GM18951 (cell line): Measurements from ENCODE around the gene NIPAL4.

ENCODE experiments used
- POLR2A ChIP-seq: IDR thresholded peaks from 4 replicates; pipeline ENCODE4 v1.6.1; 2011; ENCODE audit warnings: mild to moderate bottlenecking; ENCODE audit not compliant: insufficient read length, insufficient read depth; ENCODE audit errors: extremely low read depth
- in situ Hi-C: fragments of 300-500 bp; cut with MboI; formaldehyde crosslinking; loops from one replicate; pipeline ENCODE4 v1.12.0; 2022; ENCODE audit warnings: low sequenced_read_pairs, mixed read lengths, inconsistent platforms; ENCODE audit not compliant: unreplicated experiment

The NIPAL4 gene

DNA sequence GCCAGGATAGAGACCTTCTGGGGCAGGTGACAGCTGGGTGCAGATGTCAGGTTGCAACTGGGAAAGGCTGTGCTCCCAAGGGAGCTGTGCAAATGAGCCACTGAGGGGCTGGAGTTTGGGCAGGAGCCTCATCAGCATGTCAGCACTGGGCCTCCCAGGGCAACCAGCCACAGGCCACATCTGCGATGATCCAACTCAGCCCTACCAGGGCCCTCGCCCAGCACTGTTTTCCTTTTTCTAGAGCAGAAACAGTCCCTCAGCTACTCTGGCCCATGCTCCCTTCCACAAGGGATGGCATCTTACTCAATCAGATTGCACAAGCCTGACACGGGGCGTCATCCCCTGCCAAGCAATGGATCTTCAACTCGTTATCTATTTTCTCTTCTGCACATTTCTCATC is 24.8 kb downstream of the NIPAL4 start:
- in situ Hi-C loops, result no loop called here

DNA sequence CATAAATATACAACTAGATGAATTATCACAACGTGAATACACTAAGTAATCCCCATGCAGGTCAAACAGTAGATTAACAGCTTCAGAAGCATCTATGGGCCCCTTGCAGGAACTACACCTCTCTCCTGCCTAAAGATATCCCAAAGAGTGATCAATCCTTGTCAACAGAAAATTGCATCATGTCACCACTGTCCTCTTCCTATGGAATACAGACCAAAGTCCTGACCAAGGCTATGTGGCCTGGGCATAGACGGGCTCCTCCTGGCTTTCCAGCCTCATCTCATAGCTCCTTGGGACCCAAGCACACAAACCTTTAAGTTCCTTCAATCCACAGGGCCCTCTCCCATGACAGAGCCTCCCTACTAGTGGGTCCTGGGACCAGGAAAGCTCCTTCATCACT is 25.3 kb downstream of the NIPAL4 start:
- no peak for TF ChIP-seq POLR2A
- in situ Hi-C loops, result no loop called here

More for the DNA sequence above, 24.8 kb downstream of the NIPAL4 start:
- TF ChIP-seq POLR2A, result no peak

DNA sequence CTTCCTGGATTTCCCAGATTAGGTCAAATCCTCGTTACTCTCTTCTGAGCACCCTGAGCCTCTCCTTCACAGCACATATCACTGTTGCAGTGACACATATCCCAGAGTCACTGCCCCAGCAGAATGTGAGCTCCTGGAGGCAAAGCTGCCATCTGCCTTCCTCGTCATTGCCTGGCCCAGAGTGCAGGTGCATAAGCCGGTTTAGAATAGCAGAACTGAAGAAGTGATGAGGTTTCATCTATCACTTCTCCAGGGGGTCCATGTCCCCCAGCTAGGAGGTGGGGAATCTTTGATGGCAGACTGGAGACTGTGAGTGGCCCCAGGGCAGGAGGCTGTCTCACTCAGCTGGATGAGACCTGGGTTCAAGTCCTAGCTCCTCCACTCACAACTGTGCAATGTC is 25.8 kb downstream of the NIPAL4 start:
- TF ChIP-seq POLR2A, result no peak
- in situ Hi-C loops, result no loop called here

DNA sequence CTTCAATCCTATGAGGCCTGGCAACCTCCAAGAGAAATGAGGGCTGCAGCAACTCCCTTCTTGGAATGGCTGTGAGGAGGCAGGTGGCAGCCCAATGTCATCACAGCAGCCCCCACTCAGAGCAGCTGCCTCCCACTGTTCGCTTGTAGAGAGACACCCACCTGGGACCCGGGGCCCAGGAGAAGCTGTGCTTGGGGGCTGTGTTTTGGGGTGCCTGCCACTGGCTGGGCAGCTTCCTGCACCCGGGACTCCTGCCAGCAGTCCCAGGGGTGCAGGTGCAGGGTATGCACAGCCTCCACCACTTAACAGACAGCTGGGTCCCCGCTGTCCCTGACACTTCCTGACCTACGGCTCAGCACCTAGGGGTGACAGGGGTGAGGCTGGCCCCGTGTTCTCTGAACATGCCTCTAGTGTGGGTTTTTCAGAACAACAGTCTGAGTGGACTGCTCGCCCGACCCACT is 26.2 kb downstream of the NIPAL4 start:
- in situ Hi-C loops, result no loop called here
- TF ChIP-seq POLR2A, result no peak

DNA sequence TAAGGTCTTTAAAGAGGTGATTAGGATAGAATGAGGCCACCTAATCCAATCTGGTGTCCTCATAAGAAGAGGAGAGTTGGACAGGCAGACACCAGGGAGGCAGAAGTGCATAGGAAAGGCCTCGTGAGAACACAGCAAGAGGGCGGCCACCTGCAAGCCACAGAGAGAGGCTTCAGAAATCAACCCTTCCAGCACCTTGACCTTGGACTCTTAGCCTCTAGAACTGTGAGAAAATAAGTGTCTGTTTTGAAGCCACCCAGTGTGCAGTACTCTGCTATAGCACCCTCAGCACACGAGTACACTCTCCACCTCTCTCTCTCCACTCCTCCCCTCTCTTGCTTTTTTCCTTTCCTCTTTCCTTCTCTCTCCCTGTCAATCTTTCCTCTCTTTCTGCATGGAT is 26.8 kb downstream of the NIPAL4 start:
- TF ChIP-seq POLR2A, result no peak
- in situ Hi-C loops, result no loop called here

DNA sequence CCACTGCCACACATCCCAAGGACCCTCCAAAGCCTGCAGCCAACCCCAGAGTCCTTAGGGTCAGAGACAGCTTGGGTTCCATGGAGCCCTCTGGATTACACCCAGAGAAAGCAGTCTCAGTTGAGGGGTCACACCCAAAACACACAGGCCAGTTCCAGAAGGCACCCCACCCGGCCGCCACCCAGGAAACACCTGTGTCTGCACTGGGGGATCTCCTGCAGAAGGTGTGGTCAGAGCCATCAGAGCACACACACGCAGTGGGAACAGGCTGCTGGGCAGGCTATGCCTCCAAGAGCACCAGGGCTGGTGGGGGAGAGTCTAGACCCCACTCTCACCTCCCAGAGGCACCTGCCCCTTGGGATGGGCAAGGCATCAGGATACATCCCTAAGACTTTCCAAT is 27.3 kb downstream of the NIPAL4 start:
- in situ Hi-C loops, result no loop called here
- TF ChIP-seq POLR2A, result no peak

DNA sequence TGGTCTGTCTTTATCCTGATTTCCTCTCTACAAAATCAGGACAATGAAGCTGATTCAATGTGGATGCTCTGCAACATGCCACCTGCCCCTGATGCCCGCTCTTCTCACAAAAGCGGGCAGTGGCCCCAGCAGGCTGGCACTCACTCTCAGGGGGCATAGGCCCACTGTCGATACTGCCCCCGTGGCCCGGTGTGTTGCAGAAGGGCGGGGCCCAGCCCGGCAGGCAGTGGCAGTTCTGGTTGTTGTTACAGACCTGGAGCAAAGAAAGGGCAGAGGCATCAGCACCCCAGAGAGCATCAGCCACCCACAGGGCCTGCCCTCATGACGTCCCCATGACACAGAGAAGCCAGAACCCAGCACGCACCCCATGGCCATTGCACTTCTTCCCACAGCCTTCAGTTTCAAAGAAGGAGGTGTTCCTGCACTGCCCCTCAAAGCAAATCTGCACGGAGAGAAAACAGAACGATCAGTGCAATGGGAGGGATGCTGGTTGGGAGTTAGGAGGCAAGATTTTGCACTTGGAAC is 31.5 kb downstream of the NIPAL4 start:
- TF ChIP-seq POLR2A, result no peak
- in situ Hi-C loops, result no loop called here

DNA sequence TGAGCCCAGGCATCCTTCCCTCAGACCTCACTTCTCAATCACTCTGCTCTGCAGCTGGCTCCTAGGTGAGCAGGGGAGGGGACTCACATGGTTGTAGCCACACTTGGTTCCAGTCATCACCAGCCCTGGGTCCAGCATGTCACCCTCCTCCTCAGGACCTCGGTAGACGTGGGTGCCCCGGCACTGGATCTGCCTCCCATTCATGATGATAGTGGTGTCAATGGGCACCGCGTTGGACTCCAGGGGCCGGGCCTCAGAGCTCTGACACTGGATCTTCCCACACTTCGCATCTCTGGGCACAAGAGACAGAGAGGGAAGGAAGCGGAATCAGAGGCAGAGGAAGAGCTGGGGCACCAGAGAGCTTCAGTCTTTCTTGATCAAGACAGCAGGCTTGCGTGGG is 32.9 kb downstream of the NIPAL4 start:
- TF ChIP-seq POLR2A, result no peak
- in situ Hi-C loops, result no loop called here

DNA sequence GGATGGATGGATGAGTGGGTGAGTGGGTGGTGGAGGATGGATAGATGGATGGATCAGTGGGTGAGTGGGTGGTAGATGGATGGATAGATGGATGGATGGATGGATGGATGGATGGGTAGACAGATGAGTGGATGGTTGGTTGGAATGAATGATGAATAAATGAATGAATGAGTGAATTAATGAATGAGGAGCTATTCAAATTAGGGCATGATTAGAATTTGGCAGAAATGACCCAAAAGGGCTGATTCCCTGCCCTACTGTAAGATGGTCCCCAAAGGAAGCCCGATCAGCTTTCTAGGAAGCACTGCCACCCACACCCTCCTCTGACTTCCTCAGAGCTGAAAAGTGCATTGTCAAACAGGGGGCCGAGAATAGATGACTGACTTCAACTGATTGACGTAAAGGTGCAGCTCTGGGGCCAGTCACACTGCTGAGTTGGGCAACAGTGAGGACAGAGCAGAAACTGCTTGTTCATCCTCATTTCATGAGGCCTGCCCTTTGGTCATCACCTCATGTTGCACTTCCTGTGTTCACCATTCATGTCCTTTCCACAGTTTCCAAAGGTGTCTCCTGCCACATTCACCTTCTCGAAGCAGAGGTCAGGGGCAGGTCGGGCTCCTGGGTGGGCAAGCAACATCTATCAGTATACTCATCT is 34.3 kb downstream of the NIPAL4 start:
- in situ Hi-C loops, result no loop called here
- no peak for TF ChIP-seq POLR2A

DNA sequence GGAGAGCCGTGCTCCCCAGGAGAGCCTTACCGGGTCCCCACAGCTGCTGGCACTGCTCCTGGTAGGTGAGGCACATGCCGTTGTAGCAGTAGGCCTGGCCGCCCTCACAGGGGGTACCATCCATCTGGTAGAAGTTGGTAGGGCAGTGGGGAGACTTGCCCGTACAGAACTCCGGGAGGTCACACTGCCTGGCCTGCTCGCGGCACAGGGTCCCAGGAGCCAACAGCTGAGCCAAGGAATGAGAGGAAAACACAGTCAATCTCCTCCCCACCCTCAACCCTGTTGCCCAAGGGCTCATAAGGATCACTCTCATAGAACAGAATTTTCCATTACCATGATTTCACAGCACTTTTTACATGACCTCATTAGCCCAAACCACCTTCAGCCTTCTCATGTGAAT is 36.9 kb downstream of the NIPAL4 start:
- TF ChIP-seq POLR2A, result no peak
- in situ Hi-C loops, result no loop called here

DNA sequence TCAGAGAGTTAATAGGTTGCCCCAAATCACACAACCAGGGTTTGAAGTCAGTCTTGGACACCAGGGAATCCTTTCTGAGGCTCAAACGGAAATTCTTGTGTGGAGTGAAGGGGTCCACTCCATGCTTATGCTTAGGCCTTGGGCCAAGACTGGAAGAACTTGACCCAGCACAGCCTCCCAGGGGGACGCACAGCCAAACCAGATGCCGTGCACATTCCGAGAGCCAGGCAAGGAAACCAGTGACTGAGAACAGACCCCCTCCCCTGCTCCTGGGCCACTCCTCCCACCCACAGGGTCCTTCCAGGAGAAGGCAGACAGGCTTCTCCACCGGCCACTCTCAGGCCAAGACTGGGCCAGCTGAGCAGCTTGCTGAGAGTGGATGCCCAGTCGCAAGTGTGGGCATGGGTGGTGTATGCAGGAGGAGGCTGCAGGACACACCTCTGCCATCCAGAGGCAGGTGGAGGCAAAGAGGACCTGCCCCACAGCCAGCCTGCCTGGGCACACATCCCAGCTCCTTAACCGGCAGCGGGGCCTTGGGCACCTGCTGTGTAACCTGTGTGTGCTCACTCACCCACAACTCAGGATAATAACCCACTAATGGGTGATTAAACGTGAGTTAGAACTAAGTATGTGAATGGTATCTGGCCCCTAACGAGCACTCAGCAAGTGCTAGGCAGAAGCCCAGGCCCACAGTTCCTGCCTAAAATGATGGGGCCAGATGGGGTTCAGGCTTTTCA is 38.0 kb downstream of the NIPAL4 start:
- in situ Hi-C loops, result no loop called here
- no peak for TF ChIP-seq POLR2A

DNA sequence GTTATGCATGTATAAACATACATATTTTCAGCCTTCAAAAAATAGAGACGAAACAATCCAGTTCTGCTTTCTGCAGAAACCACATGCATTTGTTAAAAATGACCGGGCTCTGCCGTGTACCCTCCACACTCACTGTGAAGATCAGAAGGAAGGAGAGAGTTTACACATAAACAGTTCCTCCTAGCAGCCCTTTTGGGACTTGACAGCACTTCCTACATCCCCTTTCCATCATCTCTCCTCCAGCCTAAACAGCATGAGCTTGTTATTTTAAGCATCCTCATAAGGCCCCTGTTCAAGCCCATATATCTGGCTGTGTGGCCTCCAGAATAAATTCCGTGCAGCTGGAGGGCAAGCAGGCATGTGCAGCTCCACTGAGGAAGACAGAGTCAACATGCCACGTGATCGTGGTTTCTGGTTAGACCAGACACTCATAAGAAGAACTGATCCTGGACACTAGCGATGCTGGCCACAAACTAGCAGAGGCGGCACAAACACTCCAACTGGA is 42.2 kb downstream of the NIPAL4 start:
- in situ Hi-C loops, result no loop called here
- TF ChIP-seq POLR2A, result no peak

DNA sequence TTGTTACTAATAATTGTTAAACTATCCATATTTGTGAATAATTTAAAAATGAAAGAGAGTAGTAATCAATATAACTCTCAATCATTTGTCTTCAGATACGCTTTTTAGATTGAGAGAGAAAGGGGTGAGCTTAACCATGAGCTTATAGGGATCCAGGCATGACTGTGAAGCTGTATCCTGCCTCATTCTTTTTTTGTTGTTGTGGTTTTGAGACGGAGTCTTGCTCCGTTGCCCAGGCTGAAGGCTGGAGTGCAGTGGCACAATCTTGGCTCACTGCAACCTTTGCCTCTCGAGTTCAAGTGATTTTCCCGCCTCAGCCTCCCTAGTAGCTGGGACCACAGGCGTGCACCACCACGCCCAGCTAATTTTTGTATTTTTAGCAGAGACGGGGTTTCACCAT is 44.0 kb downstream of the NIPAL4 start:
- TF ChIP-seq POLR2A, result no peak
- in situ Hi-C loops, result no loop called here

DNA sequence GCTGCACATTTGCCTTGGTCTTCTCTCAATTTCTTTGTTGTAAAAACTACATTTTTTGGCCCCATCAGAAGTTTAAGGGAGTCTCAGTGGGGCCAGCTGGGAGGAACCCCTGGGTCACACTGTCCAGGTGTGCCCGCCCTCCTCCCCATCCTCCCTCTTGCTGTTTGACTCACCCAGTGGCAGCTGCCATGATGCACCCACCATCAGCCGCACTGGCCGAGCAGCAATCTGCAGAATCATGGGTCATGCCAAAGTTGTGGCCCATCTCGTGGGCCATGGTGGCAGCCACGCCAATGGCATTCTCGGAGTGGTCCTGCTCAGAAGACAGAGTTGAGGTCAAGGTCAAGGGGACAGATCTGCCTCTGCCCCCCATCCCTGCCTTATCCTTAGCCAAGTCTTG is 45.5 kb downstream of the NIPAL4 start:
- no peak for TF ChIP-seq POLR2A
- in situ Hi-C loops, result no loop called here
